Nucleus accumbens (tissue), 56 donors: ENCODE results near the gene IQCB1.
"Not testable (repeated sequence)": the region's sequence is repeated elsewhere in the genome, so short reads cannot be mapped to it uniquely, and the experiment has no call there.

Experiments used
- DNase-seq, 56 donors: peaks; one replicate each; lab custom pipeline; 2025; lab: John Stamatoyannopoulos, UW

IQCB1 gene

DNA sequence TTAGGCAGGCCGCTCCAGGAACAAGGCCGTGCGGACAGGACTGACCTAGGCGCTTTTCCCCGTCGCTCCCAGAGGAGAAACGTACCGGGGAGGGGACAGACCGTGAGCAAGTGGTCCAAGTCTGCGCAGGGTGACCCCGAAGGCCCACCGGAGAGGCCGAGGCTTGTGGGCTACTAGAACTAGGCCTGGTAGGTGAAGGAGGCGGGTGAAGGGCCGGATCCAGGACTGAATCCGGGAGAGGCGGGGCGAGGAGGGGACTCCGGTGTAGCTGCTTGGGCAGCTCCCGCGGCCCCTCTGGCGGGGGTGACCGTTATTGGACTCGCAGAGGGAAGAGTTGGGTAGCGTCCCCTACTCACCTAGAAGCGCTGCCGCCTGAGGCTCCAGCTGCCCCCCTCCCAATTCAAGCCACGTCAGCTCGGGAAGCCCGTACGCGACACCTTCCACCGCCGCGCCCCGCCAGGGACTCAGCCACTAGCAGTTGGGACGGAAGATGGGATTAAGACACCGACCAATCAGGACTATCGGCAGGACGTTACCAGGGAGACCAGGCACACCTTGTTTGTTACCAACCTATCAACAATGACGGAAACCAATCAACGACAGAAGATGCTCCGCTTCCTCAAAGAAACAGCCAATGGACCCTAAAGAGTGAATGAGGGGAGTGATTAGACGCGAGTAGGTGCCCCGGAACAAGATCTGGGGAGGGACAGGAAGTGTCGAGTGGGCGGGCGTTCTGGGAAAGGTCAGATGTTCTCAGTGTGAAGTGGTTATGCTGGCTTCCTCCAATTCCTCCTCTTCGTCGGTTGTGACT is 85.4 kb downstream of the IQCB1 start, which contains the start of gene GOLGB1:
Gene GOLGB1, minus strand, starts transcription at position 466 of the 811 bp plus-strand sequence. CDS start 18,770 bp downstream, outside the sequence.
- peak; percentile 79 to 100 (median 95) for DNase-seq

DNA sequence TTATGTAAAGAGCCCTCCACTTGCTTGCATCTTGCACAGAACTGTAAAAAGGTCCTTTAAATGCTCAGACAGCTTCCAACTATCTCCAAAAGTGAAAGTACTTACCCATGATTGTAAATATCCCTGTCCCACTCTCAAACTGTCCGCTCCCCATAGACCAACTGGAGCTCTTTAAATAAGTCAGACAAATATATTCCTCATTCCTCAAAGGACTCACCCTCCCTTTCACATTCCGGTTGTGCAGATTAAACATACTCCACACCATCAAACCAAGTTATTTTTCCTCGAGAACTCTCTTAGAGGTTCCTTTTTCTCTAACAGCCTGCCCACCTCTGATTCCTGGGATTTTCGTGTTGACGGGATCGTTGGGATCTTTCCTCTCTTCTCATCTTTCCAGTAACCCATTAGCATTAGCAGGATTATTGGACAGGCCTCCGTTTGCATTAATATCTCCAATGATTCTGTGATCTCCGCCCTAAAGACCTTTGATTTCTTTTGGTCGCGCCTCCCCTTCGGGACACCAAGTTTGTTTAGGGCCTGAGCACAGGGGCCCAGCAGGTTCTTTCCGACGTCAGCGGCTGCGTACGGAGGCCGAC is 86.1 kb downstream of the IQCB1 start:
- DNase-seq = no peak

GRCh38 chr3:121747976-121748375 is 86.9 kb downstream of the IQCB1 start:
- DNase-seq = no peak

DNA sequence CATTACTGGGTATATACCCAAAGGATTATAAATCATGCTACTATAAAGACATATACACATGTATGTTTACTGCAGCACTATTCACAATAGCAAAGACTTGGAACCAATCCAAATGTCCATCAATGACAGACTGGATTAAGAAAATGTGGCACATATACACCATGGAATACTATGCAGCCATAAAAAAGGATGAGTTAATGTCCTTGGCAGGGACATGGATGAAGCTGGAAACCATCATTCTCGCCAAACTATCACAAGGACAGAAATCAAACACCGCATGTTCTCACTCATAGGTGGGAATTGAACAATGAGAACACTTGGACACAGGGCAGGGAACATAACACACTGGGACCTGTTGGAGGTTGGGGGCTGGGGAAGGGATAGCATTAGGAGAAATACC is 91.8 kb downstream of the IQCB1 start:
- DNase-seq = not testable (repeated sequence)

GRCh38 chr3:121740896-121741295 is 94.0 kb downstream of the IQCB1 start:
- no peak for DNase-seq

DNA sequence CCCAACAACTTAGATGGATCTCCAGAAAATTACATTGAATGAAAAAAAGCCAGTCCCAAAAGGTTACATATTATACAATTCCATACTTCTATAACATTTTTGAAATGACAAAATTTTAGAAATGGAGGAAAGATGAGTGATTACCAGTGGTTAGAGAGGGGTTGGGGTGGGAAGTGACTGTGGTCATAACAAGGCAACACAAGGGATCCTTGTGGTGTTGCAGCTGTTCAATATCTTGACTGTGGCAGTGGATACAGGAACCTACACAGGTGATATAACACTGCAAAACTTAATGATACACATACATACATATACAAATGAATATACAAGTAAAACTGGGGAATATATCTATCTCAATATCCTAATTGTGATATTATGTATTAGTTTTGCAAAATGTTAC is 95.0 kb downstream of the IQCB1 start:
- DNase-seq = no peak

DNA sequence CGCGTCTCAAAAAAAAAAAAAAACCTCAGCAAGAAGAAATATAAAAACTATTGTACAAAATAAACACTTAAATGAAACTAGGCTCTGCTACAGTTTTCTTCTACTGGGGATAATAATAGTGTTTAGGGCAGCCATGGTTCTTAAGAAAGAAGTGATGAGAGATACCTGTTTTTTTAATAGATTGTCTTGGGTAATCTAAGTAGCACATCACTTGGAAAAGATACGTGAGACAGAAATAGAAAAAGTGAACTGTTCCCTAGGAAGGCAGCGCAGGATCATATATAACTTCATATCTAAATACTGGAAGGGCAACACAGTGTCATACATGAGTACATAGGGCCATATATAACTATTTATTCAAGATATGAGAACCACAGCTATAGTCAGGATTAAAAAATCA is 97.2 kb downstream of the IQCB1 start:
- no peak for DNase-seq

GRCh38 chr3:121736112-121736511 is 98.7 kb downstream of the IQCB1 start:
- no peak for DNase-seq

GRCh38 chr3:121735047-121735696 is 99.7 kb downstream of the IQCB1 start:
- DNase-seq = no peak

GRCh38 chr3:121730940-121731687 is 103.7 kb downstream of the IQCB1 start:
- no peak for DNase-seq

DNA sequence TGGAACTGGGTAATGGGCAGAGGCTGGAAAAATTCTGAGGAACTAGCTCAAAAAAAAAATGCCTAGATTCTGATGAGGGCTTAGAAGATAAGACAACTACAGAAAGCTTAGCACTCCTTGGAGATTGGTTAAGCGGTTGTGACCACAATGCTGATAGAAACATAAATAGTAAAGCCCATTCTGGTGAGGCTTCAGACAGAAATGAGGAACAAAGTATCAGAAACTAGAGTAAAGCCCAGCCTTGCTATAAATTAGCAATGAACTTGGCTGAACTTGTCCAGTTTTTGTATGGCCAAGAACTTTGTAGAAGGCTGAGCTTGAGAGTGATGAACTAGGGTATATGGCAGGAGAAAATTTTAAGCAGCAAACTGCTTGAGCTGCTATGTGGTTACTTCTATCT is 110.7 kb downstream of the IQCB1 start:
- no peak for DNase-seq

DNA sequence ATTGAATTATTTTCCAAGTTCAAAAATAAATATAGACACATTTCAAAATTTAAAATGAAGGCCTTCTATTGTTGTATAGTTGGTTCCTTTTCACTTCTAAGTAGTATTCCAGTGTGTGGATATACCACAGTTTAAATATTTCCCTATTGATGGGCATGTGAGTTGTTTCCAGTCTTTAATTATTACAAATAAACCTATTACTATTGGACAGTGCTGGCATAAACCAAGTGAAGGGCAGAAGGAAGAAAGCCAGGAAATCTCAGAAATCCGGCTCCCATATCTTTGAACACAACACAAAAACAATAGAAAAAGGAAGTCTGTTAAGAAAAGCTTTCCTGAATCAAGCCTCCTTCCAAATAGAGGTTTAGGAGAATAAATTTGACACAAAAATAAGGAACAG is 111.4 kb downstream of the IQCB1 start:
- DNase-seq = no peak

DNA sequence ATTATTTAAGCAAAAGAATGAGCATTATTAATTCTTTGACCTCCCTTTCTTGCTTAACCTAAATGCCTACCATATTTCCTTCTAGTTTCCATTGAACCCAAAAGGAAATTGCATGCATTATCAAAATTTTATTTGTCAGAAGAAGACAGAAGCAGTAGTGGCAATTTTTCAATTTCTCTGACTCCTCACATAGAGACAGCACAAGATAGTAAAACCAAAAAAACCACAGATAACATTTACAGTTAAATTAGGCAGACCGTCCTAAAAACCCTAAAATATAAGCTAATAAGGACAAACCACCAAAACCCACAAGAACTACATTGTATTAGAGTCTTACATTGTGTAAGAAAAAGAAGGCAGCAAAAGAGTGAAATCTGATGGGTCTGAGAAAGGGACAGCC is 112.4 kb downstream of the IQCB1 start:
- DNase-seq = no peak

GRCh38 chr3:121720163-121720562 is 114.7 kb downstream of the IQCB1 start:
- no peak for DNase-seq
